Stimulated activated naive CD4-positive, alpha-beta T cell treated with Interleukin-2 at 50 U/mL for 16 hours (primary cell): ENCODE measurements around the gene RTF2.

Experiments
- DNase-seq: peaks from one replicate; lab custom pipeline; 2025; lab: John Stamatoyannopoulos, UW

RTF2 gene

DNA sequence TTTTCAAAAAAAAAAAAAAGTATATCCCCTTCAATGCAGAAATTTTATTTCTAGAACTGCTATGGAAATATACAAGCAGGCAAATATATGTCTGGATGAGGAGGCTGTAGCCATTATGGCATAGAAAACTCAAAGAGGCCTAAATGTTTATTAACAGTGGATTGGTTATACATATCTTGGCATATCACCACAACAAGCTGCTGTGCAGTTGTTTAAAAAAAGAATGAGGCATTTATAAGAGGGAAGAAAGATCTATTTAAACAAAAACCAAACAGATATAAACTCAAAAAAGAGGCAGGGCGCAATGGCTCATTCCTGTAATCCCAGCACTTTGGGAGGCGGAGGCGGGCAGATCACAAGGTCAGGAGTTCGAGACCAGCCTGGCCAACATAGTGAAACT is 30.1 kb upstream of the RTF2 start:
- no peak for DNase-seq

DNA sequence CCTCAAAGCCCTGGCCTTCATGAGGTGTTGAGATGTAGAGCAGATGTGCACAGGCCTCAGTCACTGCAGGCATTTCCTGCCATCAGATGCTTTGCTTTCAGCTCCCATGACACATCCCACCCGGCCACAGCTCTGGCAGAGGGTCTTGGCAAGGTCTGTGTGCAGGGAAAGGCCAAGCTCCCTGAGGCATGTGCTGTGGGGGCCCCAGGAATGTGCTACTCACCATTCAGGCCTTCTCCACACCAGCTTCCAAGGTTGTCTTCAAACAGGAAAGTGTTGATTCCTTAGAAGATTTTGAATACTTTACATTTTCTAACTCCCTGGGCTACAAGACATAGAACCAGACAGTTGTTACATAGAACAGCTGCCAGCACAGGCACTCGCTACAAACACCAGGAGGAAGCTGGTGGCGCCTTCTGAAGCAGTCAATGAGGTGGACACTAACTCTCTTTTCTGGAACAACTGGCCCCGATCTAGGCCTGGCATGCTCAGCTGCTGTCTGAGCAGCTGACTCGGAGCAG is 28.6 kb upstream of the RTF2 start:
- DNase-seq: no peak

DNA sequence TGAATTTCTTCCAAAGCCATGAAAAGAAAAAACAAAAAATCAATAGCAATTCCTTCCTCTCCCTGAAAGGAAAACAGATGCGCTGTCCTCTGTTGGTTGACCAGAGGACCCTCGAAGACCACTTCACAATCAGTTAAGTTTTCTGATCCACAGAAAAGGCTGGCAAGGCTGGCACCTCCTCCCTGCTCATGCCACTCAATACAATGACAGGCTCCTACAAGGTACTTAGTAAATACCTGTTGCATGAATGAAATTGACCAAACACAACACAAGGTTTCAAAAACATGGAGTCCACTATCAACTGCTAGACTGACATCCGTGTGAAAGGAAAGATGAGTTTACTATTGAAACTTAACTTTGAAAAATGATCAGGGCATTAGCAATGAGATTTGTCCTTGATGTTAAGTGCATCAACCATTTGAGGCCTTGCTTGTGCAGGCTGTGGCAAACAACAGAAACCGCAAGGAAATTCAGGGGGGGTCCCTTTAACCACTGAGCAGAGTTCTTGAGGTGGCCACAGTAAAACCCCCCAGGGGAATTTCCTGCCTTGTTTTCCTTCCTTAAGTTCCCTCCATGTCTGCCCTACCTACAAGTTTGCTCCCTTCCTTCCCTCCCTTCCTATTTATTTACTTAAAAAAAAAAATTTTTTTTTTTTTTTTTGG is 27.9 kb upstream of the RTF2 start:
- DNase-seq: peak; percentile 50

DNA sequence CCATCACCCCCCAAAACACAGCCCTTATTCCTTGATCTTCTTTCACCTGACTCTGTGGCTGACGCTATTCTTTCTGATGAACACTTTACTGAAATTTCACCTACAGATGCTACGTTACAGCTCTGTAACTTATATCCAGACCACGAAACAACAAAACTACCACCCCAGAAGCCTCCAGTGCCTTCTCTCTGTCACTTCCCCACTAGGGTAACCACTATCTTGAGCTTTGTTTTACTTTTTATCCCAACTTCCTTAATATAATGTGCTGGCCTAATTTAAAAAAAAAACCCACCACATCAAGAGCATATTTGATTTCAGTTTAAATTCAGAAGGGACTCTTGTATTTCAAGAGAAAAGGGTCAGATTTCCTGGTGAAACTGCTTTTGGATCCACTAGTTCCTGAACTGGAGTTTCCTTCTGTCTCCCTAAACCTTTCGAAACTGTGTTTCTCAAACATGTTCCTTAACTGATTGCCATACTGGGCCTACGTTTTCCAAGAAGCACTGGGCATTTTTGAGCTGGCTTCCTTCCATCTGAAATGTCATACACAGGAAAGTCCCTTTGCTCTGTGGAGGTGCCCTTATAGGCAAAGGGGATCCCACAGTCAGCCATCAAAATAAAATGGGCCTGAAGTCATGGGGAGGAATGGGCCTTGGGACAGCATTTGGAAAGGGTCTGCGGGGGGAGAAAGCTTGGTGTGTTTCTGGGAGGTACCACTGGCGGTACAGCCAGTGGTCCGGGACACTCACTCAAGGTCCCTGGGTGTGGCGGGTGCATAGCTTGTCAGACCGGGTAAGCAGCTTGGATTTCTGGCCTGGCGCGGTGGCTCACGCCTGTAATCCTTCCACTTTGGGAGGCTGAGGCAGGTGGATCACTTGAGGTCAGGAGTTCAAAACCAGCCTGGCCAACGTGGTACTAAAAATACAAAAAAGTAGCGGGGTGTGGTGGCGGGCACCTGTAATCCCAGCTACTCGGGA is 25.8 kb upstream of the RTF2 start:
- no peak for DNase-seq

DNA sequence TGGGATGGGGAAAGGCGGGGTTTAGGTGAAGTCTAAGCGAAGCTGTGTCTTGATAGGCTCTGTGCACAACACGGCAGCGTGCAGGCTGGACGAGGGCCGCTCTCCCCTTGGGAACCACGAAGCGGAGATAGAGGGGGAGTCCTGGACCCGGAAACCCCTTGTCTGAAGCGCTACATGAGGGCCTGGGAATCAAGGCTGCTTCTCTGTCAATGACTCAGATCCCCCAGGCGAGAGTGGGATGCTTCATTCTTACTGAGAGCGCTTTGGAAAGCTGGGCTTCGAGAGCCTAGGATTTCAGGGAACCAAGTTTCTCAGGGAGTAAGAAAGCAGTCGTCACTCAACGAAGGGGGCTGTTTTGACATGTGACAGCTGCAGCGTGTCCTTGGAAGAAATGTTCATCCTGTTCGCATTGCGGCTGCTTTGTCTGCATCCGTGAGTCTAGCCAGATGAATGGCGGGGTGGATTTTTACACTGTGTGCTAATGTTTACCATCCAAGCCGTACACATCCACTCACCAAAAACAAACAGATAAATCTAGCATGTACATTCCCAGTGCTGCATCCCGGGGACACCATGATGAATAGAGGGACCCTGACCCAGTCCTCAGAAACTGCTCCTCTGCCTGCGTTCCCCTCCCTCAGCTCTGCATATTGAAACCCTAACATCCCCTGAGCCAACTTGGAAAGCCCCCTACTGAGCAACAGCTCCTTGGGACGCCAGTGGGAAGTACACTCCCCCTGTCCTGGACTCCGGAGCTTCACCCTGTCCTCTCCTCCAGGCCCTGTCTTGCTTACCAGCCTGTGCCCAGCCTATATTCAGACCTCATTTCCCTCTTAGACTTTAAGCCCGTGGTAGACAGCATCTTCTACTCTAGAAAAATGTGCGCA is 24.5 kb upstream of the RTF2 start:
- no peak for DNase-seq

DNA sequence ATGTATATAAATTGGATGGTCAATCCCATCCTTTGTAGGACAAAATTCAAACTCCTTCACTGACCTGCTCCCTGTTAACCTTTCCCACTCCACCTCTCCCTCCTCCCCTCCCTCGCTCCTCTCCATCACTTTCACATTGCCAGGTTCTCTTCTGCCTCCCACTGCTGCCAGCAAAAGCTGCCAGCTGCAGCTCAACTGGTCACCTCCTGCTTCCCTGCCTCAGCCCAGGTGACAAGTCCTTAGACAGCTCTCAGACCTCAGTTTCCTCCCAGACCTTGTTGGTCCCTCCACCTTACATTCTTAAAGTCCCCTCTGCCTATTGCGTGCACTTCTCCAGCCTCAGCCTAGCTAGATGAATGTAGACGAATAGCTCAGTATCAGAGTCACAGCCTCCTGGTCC is 23.3 kb upstream of the RTF2 start:
- DNase-seq: no peak

DNA sequence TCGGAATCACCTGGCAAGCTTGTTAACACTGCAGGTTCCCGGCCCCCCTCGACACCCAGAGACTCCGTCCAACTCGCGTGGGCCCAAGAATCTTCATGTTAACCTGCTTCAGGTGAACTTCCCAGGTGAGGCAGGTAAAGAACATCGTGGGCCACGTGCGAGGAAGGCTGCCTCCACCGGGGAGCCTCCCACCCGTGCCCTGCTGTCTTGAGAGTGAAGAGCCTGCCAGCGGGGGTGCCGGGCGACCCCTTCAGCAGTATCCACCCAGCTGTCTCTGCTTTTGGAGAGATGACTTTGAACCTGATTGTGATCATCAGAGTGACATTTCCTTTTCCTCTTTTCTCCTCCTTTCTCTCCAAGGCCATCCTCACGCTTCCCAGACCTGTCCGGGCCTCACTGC is 22.9 kb upstream of the RTF2 start:
- no peak for DNase-seq

DNA sequence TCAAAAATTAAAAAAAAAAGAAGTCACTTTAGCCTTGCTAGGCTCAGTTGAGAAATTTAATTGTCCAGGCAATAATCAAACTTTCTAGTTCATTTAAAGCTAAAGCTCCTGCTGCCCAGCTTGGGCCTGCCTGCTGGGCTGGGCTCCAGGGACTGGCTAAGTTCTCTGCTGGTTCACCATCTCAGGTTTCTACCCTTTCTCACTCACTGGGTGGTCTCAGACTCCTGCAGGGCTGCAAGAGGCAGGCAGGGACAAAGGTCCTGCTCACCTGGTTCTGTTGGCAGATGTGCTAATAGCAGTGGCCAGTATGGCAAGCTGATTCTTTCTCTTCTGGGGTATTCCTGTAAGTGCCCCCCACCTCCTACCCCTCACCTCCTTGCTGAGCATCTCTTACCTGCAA is 21.2 kb upstream of the RTF2 start:
- DNase-seq: no peak

- DNase-seq: no peak
These were observed 19.0 kb upstream of the RTF2 start for GRCh38 chr20:56449459-56449858.

GRCh38 chr20:56451056-56451765 is 17.2 kb upstream of the RTF2 start:
- DNase-seq: no peak

GRCh38 chr20:56453352-56453751 is 15.1 kb upstream of the RTF2 start:
- no peak for DNase-seq

DNA sequence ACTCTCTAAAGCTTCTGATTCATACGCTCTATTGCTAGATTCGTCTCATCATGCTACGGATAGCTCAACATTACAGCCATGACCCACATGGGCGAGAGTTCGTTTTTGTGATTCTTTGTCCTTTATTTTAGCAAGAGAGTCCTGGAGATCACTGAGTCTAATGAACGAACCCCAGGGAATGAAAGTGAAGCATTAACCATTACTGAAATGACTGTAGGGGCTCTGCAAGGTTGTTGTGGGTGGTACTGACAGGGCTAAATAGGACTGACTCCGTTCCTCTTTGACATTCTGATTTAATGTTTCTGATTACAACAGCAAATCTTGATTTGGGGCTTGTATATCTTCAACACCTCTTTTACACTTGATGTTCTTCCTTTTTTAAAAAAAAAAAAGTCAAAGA is 13.7 kb upstream of the RTF2 start:
- DNase-seq: no peak

- no peak for DNase-seq
These were observed 10.1 kb upstream of the RTF2 start for GRCh38 chr20:56458206-56458821.

DNA sequence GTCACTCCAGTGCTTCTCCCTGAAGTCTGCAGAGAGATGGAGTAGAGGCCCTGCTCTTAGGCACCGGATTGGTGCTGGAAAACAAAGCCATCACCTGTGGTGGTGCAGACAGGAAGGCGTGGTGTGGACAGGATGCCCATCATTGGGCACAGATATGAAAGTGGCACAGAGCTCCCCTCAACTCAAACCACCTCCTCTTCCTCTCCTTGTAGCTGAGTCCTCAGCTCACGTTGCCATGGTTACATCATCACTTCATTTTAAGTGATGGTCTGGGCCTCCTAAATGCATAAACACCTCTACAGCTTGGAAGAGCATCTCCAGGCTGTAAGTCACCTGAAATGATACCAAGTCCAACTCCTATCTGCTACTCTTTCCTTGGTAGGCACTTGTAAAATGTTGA is 8.0 kb upstream of the RTF2 start:
- no peak for DNase-seq

DNA sequence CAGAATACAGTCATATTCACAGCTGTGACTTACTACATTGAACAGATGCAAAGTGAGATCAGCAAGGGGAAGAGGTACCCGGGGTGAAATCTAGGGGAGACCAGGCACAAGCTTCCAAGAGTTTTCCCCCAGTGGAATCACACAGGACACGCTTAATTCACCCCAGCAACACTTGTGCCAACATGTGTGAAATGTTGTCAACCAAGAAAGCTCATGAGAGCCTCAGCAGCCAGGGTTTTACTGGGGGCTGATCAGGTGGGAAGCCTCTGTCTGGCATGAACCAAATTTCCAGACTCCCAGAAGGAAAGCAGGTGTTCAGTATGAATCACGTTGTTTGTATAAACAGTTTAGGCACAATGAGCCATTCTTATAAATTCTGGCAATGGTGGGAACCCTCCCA is 6.9 kb upstream of the RTF2 start:
- DNase-seq: no peak

- DNase-seq: no peak
These were observed 5.0 kb upstream of the RTF2 start for GRCh38 chr20:56463428-56463827.

DNA sequence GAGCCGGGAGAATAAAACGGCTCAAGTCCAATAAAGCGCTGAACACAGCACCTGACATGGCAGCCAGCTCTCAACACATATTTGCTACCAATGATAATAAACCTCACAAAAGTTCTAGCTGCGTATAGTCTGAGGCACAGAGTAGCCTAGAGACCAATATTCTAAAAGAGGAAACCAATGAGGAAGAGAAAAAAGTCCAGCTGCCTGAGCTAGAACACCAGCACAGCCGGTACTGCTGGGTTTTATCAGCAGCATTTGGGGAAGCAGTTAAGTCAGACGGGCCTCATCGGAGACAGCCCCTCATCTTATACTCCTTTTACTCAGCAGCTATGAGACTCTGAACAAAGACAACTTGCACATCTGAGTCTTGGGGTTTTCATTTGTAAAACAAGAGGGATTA is 2.4 kb upstream of the RTF2 start:
- no peak for DNase-seq

- DNase-seq: no peak
These were observed 485 bp upstream of the RTF2 start for GRCh38 chr20:56467968-56468315.

DNA sequence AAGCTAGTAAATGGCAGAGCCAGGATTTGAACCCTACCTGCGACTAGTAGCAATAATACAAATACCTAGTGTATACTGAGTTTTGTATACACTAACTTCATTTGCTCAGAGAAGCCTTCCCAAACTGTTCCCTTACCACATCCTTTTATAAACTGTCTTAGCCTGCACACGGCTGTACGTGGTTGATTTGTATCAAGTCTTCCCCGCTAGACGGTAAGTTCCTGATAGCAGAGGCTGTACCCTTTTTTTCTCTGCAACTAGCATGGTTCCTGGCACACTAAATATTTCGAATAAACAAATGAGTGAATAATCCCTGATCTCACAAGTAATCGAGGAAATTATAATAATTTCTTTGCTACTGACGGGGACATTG is 636 bp downstream of the RTF2 start:
- no peak for DNase-seq

- DNase-seq: no peak
These were observed 15.5 kb downstream of the RTF2 start for GRCh38 chr20:56483970-56484369.

- no peak for DNase-seq
These were observed 18.8 kb downstream of the RTF2 start for GRCh38 chr20:56487216-56487615.
